GM12891 (cell line): ENCODE measurements around the gene PARD3.
A peak's percentile ranks its signal among the peaks of the same experiment; 100 is the strongest.

ENCODE experiments used
- DNase-seq: peaks from one replicate; pipeline ENCODE4 v3.0.0; 2011; ENCODE audit warnings: low spot score; ENCODE audit not compliant: insufficient read length
- FAIRE-seq: peaks from 2 replicates; lab custom pipeline; 2011; peaks lifted over from hg19 to GRCh38; lab: Jason Lieb, UNC
- PAX5 ChIP-seq: IDR thresholded peaks from 2 replicates; pipeline ENCODE4 v1.6.1; 2011; ENCODE audit warnings: low read length, moderate library complexity, mild to moderate bottlenecking; ENCODE audit not compliant: insufficient read depth, severe bottlenecking
- POLR2A ChIP-seq: IDR thresholded peaks from 2 replicates; pipeline ENCODE4 v1.6.1; 2011; ENCODE audit warnings: low read depth, low read length, control low read depth
- POLR2AphosphoS5 ChIP-seq: IDR thresholded peaks from 2 replicates; pipeline ENCODE4 v1.6.1; 2011; ENCODE audit warnings: low read depth, low read length, control low read depth
- POU2F2 ChIP-seq: IDR thresholded peaks from 2 replicates; pipeline ENCODE4 v1.6.1; 2011; ENCODE audit warnings: low read depth, mild to moderate bottlenecking, control low read depth, low read length, moderate library complexity
- SPI1 ChIP-seq: IDR thresholded peaks from 2 replicates; pipeline ENCODE4 v1.6.1; 2011; ENCODE audit warnings: low read depth, low read length, control low read depth
- TAF1 ChIP-seq: IDR thresholded peaks from 2 replicates; pipeline ENCODE4 v1.6.1; 2011; ENCODE audit warnings: low read depth, low read length, control low read depth

PARD3 gene

GRCh38 chr10:34384372-34384771 is 430.7 kb downstream of the PARD3 start:
- FAIRE-seq (no peak), DNase-seq (no peak)
- TF ChIP-seq POU2F2 (no peak), TAF1 (no peak), PAX5 (no peak), POLR2A (no peak)

GRCh38 chr10:34382626-34383025 is 432.5 kb downstream of the PARD3 start:
- no peak for FAIRE-seq
- TF ChIP-seq POLR2A (no peak), POU2F2 (no peak), TAF1 (no peak), SPI1 (no peak), PAX5 (no peak), POLR2AphosphoS5 (no peak)
- no peak for DNase-seq

GRCh38 chr10:34380856-34381255 is 434.2 kb downstream of the PARD3 start:
- FAIRE-seq (no peak), DNase-seq (no peak)
- TF ChIP-seq TAF1 (no peak), PAX5 (no peak), POLR2A (no peak), POU2F2 (no peak), SPI1 (peak; percentile 53), POLR2AphosphoS5 (no peak)

GRCh38 chr10:34378297-34378696 is 436.8 kb downstream of the PARD3 start:
- TF ChIP-seq POLR2A (no peak), SPI1 (no peak), POLR2AphosphoS5 (no peak), PAX5 (no peak), TAF1 (no peak), POU2F2 (no peak)
- FAIRE-seq = no peak
- DNase-seq = no peak

GRCh38 chr10:34377833-34378232 is 437.3 kb downstream of the PARD3 start:
- DNase-seq (no peak), FAIRE-seq (no peak)
- TF ChIP-seq POLR2AphosphoS5 (no peak), PAX5 (no peak), SPI1 (no peak), TAF1 (no peak), POU2F2 (no peak), POLR2A (no peak)

GRCh38 chr10:34374356-34375045 is 440.6 kb downstream of the PARD3 start:
- DNase-seq = no peak
- peak; percentile 16 for FAIRE-seq
- no peak for TF ChIP-seq PAX5
- no peak for TF ChIP-seq POLR2AphosphoS5
- TF ChIP-seq TAF1 = no peak
- no peak for TF ChIP-seq POU2F2
- TF ChIP-seq SPI1 = no peak
- no peak for TF ChIP-seq POLR2A

GRCh38 chr10:34373211-34373610 is 441.9 kb downstream of the PARD3 start:
- FAIRE-seq = no peak
- TF ChIP-seq SPI1 = no peak
- no peak for TF ChIP-seq PAX5
- no peak for TF ChIP-seq POLR2AphosphoS5
- no peak for TF ChIP-seq TAF1
- TF ChIP-seq POU2F2 = no peak
- TF ChIP-seq POLR2A = no peak
- no peak for DNase-seq

- FAIRE-seq = no peak
- no peak for TF ChIP-seq TAF1
- TF ChIP-seq POLR2A = no peak
- TF ChIP-seq PAX5 = no peak
- TF ChIP-seq SPI1 = no peak
- no peak for TF ChIP-seq POU2F2
- TF ChIP-seq POLR2AphosphoS5 = no peak
- DNase-seq = no peak
These were observed 442.6 kb downstream of the PARD3 start for GRCh38 chr10:34372509-34372908.

- DNase-seq = no peak
- FAIRE-seq = no peak
- TF ChIP-seq POLR2AphosphoS5 (no peak), SPI1 (0 out of 2 replicates have a peak, but pooled peaks have one; percentile 29), TAF1 (no peak), PAX5 (no peak), POLR2A (no peak), POU2F2 (no peak)
These were observed 445.0 kb downstream of the PARD3 start for GRCh38 chr10:34370126-34370525.
